DND-41 (cell line): ENCODE measurements around the gene SEPTIN11.

Source experiments
- ATAC-seq: fragments of 200-7000 bp; cut with Tn5 transposase; 3 replicates; pipeline ENCODE4 v1.9.1; 2021; ENCODE audit warnings: low read depth; ENCODE audit not compliant: insufficient read depth
- DNase-seq: peaks from one replicate; pipeline ENCODE4 v3.0.0-alpha.2; 2020
- H2AFZ ChIP-seq: 2 replicates; pipeline ENCODE4 v1.6.0; 2012; ENCODE audit warnings: low read depth, low read length
- H3K27ac ChIP-seq: 2 replicates; pipeline ENCODE4 v1.5.1; 2012; ENCODE audit warnings: low read length, inconsistent platforms
- H3K27me3 ChIP-seq: fragments of 200-600 bp; sonication (generic); 2 replicates; pipeline ENCODE4 v1.6.0; 2012; ENCODE audit warnings: low read length, mild to moderate bottlenecking, inconsistent platforms; ENCODE audit not compliant: insufficient read depth, poor library complexity
- H3K36me3 ChIP-seq: 2 replicates; pipeline ENCODE4 v1.5.1; 2012; ENCODE audit warnings: low read length, inconsistent platforms; ENCODE audit not compliant: insufficient read depth
- H3K4me1 ChIP-seq: 2 replicates; pipeline ENCODE4 v1.5.1; 2012; ENCODE audit warnings: mild to moderate bottlenecking, low read length; ENCODE audit not compliant: insufficient read depth
- H3K4me2 ChIP-seq: 2 replicates; pipeline ENCODE4 v1.6.0; 2012; ENCODE audit warnings: mild to moderate bottlenecking, moderate library complexity, low read length, inconsistent platforms; ENCODE audit not compliant: insufficient read depth
- H3K4me3 ChIP-seq, 2 experiments: fragments of 200-600 bp in 1 of 2; shearing (Covaris generic) in 1 of 2; 2 replicates each; pipeline ENCODE4 v1.5.1; 2012 to 2016; ENCODE audit warnings: inconsistent platforms in 2 of 2, low read length in 2 of 2, mild to moderate bottlenecking in 2 of 2, low read depth in 1 of 2, moderate library complexity in 1 of 2
- H3K79me2 ChIP-seq: 2 replicates; pipeline ENCODE4 v1.6.0; 2012; ENCODE audit warnings: low read length, inconsistent platforms; ENCODE audit not compliant: insufficient read depth
- H3K9ac ChIP-seq: 2 replicates; pipeline ENCODE4 v1.6.0; 2012; ENCODE audit warnings: low read depth, mild to moderate bottlenecking, inconsistent platforms, low read length, moderate library complexity
- H3K9me3 ChIP-seq: 2 replicates; pipeline ENCODE4 v1.5.1; 2012; ENCODE audit warnings: low read length, moderate library complexity, mild to moderate bottlenecking, inconsistent platforms; ENCODE audit not compliant: insufficient read depth, severe bottlenecking
- H4K20me1 ChIP-seq: 2 replicates; pipeline ENCODE4 v1.6.0; 2012; ENCODE audit warnings: low read length; ENCODE audit not compliant: insufficient read depth
- EZH2 ChIP-seq: IDR thresholded peaks from 3 replicates; pipeline ENCODE4 v1.6.1; 2012; ENCODE audit warnings: borderline replicate concordance, low read depth, mild to moderate bottlenecking, moderate library complexity, low read length, inconsistent platforms; ENCODE audit not compliant: severe bottlenecking
- TF ChIP-seq, protein P1 (sequence below): IDR thresholded peaks from 2 replicates; pipeline ENCODE4 v1.5.1; 2012; ENCODE audit warnings: borderline replicate concordance, low read length, moderate library complexity, mild to moderate bottlenecking; ENCODE audit not compliant: poor library complexity, severe bottlenecking; ENCODE audit errors: extremely low read depth

SEPTIN11 gene

DNA sequence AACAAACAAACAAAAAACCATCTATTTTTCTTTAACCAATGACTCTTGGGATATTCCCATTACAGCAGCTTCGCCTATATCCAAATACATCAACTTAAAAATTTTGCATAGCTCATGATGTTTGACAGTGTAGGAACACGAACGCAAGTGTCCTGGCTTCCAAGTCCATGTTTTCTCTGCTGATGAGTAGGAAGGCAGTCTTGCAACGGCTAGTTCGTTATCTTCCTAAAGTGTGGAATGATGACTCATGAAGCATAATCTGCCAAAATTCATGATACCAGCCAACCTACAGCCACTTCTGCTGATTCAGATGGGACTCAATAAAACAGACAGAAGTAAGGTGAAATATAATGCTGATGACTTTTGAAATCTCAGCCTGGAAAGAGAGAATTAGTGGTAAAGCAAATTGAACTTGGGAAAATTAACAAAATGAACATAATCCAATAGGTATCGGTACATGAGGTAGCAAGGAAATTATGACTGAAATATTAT, 6.4 kb upstream of the SEPTIN11 start:
- Histone ChIP-seq H3K9ac (no peak overlapping the region), H3K27me3 (no peaks in the 10 kb centered on the region), H4K20me1 (no peaks in the 10 kb centered on the region), H3K9me3 (no peaks in the 10 kb centered on the region), H3K4me2 (no peak overlapping the region), H3K4me1 (no peaks in the 10 kb centered on the region), H2AFZ (no peak overlapping the region), H3K4me3 (no peak overlapping the region), H3K27ac (no peak overlapping the region), H3K79me2 (no peaks in the 10 kb centered on the region), H3K36me3 (no peaks in the 10 kb centered on the region)
- ATAC-seq (no peak), DNase-seq (no peak)
- TF ChIP-seq EZH2: no peak
- TF ChIP-seq, protein P1, sequence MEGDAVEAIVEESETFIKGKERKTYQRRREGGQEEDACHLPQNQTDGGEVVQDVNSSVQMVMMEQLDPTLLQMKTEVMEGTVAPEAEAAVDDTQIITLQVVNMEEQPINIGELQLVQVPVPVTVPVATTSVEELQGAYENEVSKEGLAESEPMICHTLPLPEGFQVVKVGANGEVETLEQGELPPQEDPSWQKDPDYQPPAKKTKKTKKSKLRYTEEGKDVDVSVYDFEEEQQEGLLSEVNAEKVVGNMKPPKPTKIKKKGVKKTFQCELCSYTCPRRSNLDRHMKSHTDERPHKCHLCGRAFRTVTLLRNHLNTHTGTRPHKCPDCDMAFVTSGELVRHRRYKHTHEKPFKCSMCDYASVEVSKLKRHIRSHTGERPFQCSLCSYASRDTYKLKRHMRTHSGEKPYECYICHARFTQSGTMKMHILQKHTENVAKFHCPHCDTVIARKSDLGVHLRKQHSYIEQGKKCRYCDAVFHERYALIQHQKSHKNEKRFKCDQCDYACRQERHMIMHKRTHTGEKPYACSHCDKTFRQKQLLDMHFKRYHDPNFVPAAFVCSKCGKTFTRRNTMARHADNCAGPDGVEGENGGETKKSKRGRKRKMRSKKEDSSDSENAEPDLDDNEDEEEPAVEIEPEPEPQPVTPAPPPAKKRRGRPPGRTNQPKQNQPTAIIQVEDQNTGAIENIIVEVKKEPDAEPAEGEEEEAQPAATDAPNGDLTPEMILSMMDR: no peak

DNA sequence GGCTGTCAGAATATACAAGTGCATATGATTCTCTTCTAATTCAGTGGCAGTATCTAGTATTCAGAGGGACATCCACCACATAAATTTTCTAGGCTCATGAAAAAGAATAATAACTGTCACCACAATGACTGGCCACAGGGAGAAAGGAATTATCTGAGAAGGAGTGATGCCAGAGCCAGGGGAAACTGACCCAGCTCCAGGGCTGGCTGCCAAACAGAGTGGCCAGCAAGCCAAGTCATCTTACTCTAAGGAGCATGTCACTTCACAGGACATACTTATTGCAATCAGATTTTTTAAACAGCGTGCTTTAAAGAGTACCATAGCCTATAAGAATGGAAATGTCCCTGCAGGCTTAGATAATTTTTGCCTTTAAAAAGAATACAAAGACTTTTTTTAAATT, 5.8 kb upstream of the SEPTIN11 start:
- Histone ChIP-seq H4K20me1 (no peaks in the 10 kb centered on the region), H3K79me2 (no peaks in the 10 kb centered on the region), H3K27me3 (no peaks in the 10 kb centered on the region), H3K4me2 (no peak overlapping the region), H3K9me3 (no peaks in the 10 kb centered on the region), H3K4me3 (no peak overlapping the region), H3K27ac (no peak overlapping the region), H3K9ac (no peak overlapping the region), H3K4me1 (no peaks in the 10 kb centered on the region), H3K36me3 (no peaks in the 10 kb centered on the region), H2AFZ (no peak overlapping the region)
- ATAC-seq (no peak), DNase-seq (no peak)
- TF ChIP-seq, protein P1: no peak
- no peak for TF ChIP-seq EZH2

DNA sequence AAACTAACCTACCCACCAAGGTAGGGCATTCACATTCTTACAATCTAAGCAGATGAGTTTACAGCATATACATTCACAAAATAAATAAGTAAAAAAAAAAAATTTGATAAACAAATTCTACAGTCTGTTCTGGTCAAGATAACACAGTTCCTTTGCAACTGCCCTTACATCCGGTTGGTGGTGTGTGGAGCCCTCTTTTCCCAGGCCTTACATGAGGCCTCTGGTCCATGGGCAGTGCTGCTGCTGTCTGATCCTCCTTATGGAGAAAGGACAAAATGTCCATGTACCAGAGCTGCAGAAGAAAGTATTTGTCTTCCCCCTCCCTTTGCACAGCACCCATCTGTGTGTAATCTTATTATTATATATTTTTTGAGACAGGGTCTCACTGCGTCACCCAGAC, 2.2 kb upstream of the SEPTIN11 start:
- no peak overlapping the region for H3K27ac ChIP-seq
- no peak overlapping the region for H3K9ac ChIP-seq
- no peak overlapping the region for H2AFZ ChIP-seq
- DNase-seq (no peak), ATAC-seq (no peak)
- no peaks in the 10 kb centered on the region for H3K27me3 ChIP-seq
- H3K79me2 ChIP-seq: no peaks in the 10 kb centered on the region
- H3K4me2 ChIP-seq: no peak overlapping the region
- no peaks in the 10 kb centered on the region for H3K4me1 ChIP-seq
- no peaks in the 10 kb centered on the region for H4K20me1 ChIP-seq
- no peak overlapping the region for H3K4me3 ChIP-seq
- peaks cover 3% of the 10 kb centered on the region for H3K9me3 ChIP-seq
- TF ChIP-seq, protein P1: no peak
- TF ChIP-seq EZH2: no peak
- no peaks in the 10 kb centered on the region for H3K36me3 ChIP-seq
